ENCODE measurements around the gene EPB41L4A.

Gene EPB41L4A

GRCh38 chr5:112200131-112200530 is 218.9 kb downstream of the EPB41L4A start:
- TF ChIP-seq, protein P1, sequence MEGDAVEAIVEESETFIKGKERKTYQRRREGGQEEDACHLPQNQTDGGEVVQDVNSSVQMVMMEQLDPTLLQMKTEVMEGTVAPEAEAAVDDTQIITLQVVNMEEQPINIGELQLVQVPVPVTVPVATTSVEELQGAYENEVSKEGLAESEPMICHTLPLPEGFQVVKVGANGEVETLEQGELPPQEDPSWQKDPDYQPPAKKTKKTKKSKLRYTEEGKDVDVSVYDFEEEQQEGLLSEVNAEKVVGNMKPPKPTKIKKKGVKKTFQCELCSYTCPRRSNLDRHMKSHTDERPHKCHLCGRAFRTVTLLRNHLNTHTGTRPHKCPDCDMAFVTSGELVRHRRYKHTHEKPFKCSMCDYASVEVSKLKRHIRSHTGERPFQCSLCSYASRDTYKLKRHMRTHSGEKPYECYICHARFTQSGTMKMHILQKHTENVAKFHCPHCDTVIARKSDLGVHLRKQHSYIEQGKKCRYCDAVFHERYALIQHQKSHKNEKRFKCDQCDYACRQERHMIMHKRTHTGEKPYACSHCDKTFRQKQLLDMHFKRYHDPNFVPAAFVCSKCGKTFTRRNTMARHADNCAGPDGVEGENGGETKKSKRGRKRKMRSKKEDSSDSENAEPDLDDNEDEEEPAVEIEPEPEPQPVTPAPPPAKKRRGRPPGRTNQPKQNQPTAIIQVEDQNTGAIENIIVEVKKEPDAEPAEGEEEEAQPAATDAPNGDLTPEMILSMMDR (IDR thresholded peaks at IDR 0.05; ENCODE audit: control extremely low read depth, extremely low read depth, low read depth, missing control alignments): no peak
- ChIA-PET CTCF (no interaction called here), POLR2A (no interaction called here)
- no peak for DNase-seq (ENCODE audit: extremely low spot score)

DNA sequence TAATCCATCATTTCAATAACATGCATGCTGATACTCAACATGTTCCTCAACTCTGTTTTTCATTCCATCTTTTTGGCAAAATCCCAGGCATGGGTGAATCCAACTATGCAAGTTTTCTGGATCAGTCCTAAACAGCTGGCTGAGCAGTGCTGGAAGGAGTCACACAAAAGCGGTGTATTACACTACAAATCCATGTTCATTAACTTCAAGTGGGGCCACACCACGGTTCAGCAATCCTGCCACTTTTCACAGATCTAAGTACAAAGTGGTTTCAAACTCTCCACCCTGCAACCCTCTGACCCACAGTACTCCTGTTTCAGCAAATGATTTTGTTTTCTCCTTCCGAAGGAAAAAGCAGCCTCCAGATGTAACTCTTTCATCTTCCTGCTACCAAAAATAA is 222.5 kb downstream of the EPB41L4A start:
- DNase-seq (ENCODE audit: extremely low spot score): no peak
- TF ChIP-seq, protein P1 (IDR thresholded peaks at IDR 0.05; ENCODE audit: control extremely low read depth, extremely low read depth, low read depth, missing control alignments): no peak
- ChIA-PET CTCF (interaction anchor here (1.1 kb wide), 1 partner anchor 12 kb away, joined by 3 read pairs; no protein-coding TSS in a partner anchor), POLR2A (no interaction called here)

- ChIA-PET POLR2A (no interaction called here), CTCF (interaction anchor here (1.1 to 2.7 kb wide), 2 partner anchors 13 to 20 kb away, joined by 3 to 13 read pairs; no protein-coding TSS in a partner anchor)
- no peak for DNase-seq (ENCODE audit: extremely low spot score)
- TF ChIP-seq, protein P1 (IDR thresholded peaks at IDR 0.05; ENCODE audit: control extremely low read depth, extremely low read depth, low read depth, missing control alignments): no peak
Observed at GRCh38 chr5:112195924-112196323, 223.2 kb downstream of the EPB41L4A start.

DNA sequence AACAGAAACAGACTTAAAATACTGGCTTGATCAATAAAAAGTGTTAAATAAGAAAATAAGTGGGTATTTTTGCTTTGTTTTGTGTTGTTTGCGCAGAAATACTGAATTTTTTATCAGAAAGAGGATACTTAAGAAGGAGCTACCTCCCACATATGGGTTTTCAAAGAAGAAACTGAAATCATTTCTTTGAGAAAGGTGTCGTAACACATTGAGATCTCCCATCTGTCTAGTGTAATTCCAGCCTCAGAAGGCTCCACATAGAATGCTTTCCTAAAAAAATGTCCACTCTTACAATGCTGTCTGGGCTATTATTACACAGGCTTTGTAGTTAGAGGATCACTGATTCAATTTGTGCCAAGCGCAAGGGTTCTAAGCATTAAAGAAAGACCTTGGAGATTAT is 226.2 kb downstream of the EPB41L4A start:
- POLR2A ChIA-PET: no interaction called here
- TF ChIP-seq, protein P1 (IDR thresholded peaks at IDR 0.05; ENCODE audit: control extremely low read depth, extremely low read depth, low read depth, missing control alignments): no peak

DNA sequence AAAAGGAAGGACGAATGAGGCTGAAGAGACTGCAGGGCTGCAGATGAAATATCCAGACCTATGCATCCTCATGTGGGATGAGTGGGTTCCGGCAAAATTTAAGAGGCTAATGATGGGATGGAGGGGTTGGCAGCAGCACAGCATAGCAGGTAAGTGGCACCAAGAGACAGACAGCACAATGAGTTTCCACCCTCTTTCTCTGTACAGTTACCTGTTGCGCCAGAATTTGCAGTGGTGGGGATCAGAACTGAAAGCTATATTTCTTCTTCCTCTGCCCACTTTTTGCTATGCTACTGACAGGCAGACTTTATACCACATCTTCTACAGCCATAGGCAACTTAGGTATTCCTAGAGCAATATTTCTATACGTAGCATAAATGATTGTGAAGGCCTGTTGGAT is 227.0 kb downstream of the EPB41L4A start:
- TF ChIP-seq, protein P1 (IDR thresholded peaks at IDR 0.05; ENCODE audit: control extremely low read depth, extremely low read depth, low read depth, missing control alignments): no peak
- CTCF ChIA-PET: no interaction called here
- POLR2A ChIA-PET: no interaction called here
- no peak for DNase-seq (ENCODE audit: extremely low spot score)

More for the DNA sequence above, 226.2 kb downstream of the EPB41L4A start:
- no peak for DNase-seq (ENCODE audit: extremely low spot score)
- CTCF ChIA-PET: no interaction called here

GRCh38 chr5:112189391-112189790 is 229.7 kb downstream of the EPB41L4A start:
- no peak for DNase-seq (ENCODE audit: extremely low spot score)
- POLR2A ChIA-PET: no interaction called here
- TF ChIP-seq, protein P1 (IDR thresholded peaks at IDR 0.05; ENCODE audit: control extremely low read depth, extremely low read depth, low read depth, missing control alignments): no peak
- CTCF ChIA-PET: interaction anchor here (1.8 kb wide), 1 partner anchor 14 kb away, joined by 7 read pairs; no protein-coding TSS in a partner anchor

All from GM10248 (cell line).